OCI-LY7 (cell line): ENCODE results near the gene H1-8. TPM values are rescaled to one million over a fixed set of nuclear protein-coding genes. Genes with fewer than 3 reads are reported as not detected.

Experiments used
- BruUV-seq: library from RNA; stranded (reverse); fragments of 400-500 nt; replicated peaks from 2 replicates; lab custom pipeline; 2021; lab: Mats Ljungman, UMichigan
- CTCF ChIA-PET: fragments of 300-600 bp; sonication (Branson Sonifier 250); formaldehyde crosslinking; loops from one replicate; lab custom pipeline; 2022; ENCODE audit warnings: antibody characterized with exemption; ENCODE audit not compliant: unreplicated experiment; lab: Charles Lee
- POLR2A ChIA-PET: fragments of 300-600 bp; sonication (Branson Sonifier 250); formaldehyde crosslinking; loops from one replicate; lab custom pipeline; 2022; ENCODE audit warnings: antibody characterized with exemption; lab: Charles Lee
- DNase-seq: peaks from one replicate; pipeline ENCODE4 v3.0.0-alpha.2; 2015; ENCODE audit warnings: low spot score
- H2AFZ ChIP-seq: fragments of 200-600 bp; sonication (generic), shearing (Covaris generic); 2 replicates; pipeline ENCODE4 v1.6.1; 2014; ENCODE audit warnings: mild to moderate bottlenecking, antibody characterized with exemption, low read length, moderate library complexity
- H3K27ac ChIP-seq: fragments of 200-600 bp; sonication (generic); 2 replicates; pipeline ENCODE4 v1.5.1; 2014; ENCODE audit warnings: mixed run types, low read depth, mild to moderate bottlenecking, moderate library complexity, low read length, inconsistent platforms; ENCODE audit not compliant: poor library complexity, severe bottlenecking
- H3K36me3 ChIP-seq: fragments of 200-600 bp; sonication (generic); 2 replicates; pipeline ENCODE4 v1.6.1; 2014; ENCODE audit warnings: mild to moderate bottlenecking, antibody characterized with exemption, low read length, moderate library complexity, mixed read lengths; ENCODE audit not compliant: insufficient read depth
- H3K4me1 ChIP-seq: fragments of 200-600 bp; sonication (generic); 2 replicates; pipeline ENCODE4 v1.5.1; 2014; ENCODE audit warnings: mild to moderate bottlenecking, low read length; ENCODE audit not compliant: insufficient read depth, poor library complexity, severe bottlenecking
- H3K4me2 ChIP-seq: fragments of 200-600 bp; sonication (generic); 2 replicates; pipeline ENCODE4 v1.6.1; 2014; ENCODE audit warnings: mild to moderate bottlenecking, low read length
- H3K4me3 ChIP-seq: fragments of 200-600 bp; sonication (generic); 2 replicates; pipeline ENCODE4 v1.5.1; 2014; ENCODE audit warnings: mild to moderate bottlenecking, low read depth, low read length; ENCODE audit not compliant: poor library complexity, severe bottlenecking
- H3K79me2 ChIP-seq: fragments of 200-600 bp; sonication (generic); 2 replicates; pipeline ENCODE4 v1.6.1; 2016; ENCODE audit warnings: low read depth, mild to moderate bottlenecking, low read length, moderate library complexity, mixed read lengths; ENCODE audit not compliant: insufficient read depth
- H3K9me2 ChIP-seq: fragments of 200-600 bp; sonication (generic); 2 replicates; pipeline ENCODE4 v1.6.1; 2016; ENCODE audit warnings: mild to moderate bottlenecking, low read length, mixed read lengths; ENCODE audit not compliant: insufficient read depth
- H3K9me3 ChIP-seq: fragments of 200-600 bp; sonication (generic); 2 replicates; pipeline ENCODE4 v1.6.1; 2014; ENCODE audit warnings: mild to moderate bottlenecking, mixed run types, low read length, mixed read lengths
- H4K20me1 ChIP-seq: fragments of 200-600 bp; sonication (generic); 2 replicates; pipeline ENCODE4 v1.6.1; 2014; ENCODE audit warnings: mild to moderate bottlenecking, antibody characterized with exemption, low read length, moderate library complexity, mixed read lengths; ENCODE audit not compliant: insufficient read depth
- CTCF ChIP-seq: fragments of 200-600 bp; sonication (generic); conservative IDR thresholded peaks from 2 replicates; pipeline ENCODE4 v1.5.1; 2014; ENCODE audit warnings: mild to moderate bottlenecking, antibody characterized with exemption, low read length, moderate library complexity, mixed read lengths
- EZH2phosphoT487 ChIP-seq: fragments of 200-600 bp; sonication (generic); IDR thresholded peaks from 2 replicates; pipeline ENCODE4 v1.6.1; 2018; ENCODE audit warnings: low read depth, borderline replicate concordance, mild to moderate bottlenecking, mixed run types, antibody characterized with exemption, low read length, moderate library complexity, mixed read lengths
- intact Hi-C: fragments of 100-400 bp; cut with micrococcal nuclease; formaldehyde crosslinking; loops from one replicate; pipeline ENCODE4 v1.10.0; 2022; ENCODE audit not compliant: unreplicated experiment
- total RNA-seq, 2 experiments: library from RNA; depleted of rRNA in 1 of 2; stranded (reverse); fragments of >200 nt in 1 of 2; shearing (Covaris generic) in 1 of 2; gene quantifications; 2 replicates each; pipeline ENCODE4 v1.2.3, GENCODE V29; 2014 to 2022

Gene H1-8
- total RNA-seq, 2 experiments from 2014 or later, result not detected

- no peaks in the 10 kb centered on the region for H3K79me2 ChIP-seq
- no peak overlapping the region for H3K4me3 ChIP-seq
- ChIA-PET CTCF (interaction anchor here (1.2 kb wide), 1 partner anchor 111 kb away, joined by 3 read pairs; no protein-coding TSS in a partner anchor), POLR2A (interaction anchor here (0.6 to 1.4 kb wide), 3 partner anchors 15 to 251 kb away, joined by 3 to 4 read pairs (median 3); no protein-coding TSS in a partner anchor)
- H2AFZ ChIP-seq, result peak overlapping the region; percentile 86
- no peaks in the 10 kb centered on the region for H3K36me3 ChIP-seq
- DNase-seq, result peak; percentile 83
- H3K9me2 ChIP-seq, result no peaks in the 10 kb centered on the region
- intact Hi-C loops, result no loop called here
- TF ChIP-seq CTCF, result peak; percentile 31; the same call in 1 of the 2 replicates
- no peak for TF ChIP-seq EZH2phosphoT487
- H3K9me3 ChIP-seq, result no peaks in the 10 kb centered on the region
- peak overlapping the region; percentile 44 for H3K4me2 ChIP-seq
- H3K27ac ChIP-seq, result peak overlapping the region; percentile 33
- peaks cover 29% of the 10 kb centered on the region for H3K4me1 ChIP-seq
- H4K20me1 ChIP-seq, result no peaks in the 10 kb centered on the region
- no TSS peak for BruUV-seq
Measured at GRCh38 chr3:129593595-129594339, 50.8 kb downstream of the H1-8 start.

DNA sequence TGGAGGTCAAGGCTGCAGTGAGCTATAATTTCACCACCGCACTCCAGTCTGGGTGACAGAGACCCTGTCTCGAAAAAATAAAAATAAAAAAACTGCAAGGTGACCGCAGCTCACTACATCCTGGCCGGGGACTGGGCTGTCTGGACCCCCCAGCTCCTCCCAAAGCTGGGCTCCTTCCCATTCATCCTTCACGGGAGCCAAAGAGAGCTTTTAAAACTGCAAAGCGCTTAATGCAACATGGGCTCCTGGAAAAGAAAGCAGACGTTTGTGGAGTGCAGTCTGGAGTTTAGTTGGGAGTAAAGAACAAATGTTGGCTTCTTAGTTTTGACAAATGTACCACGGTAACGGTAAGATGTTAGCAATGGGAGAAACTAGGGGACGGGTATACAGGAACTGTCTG is 51.4 kb downstream of the H1-8 start:
- no peaks in the 10 kb centered on the region for H4K20me1 ChIP-seq
- BruUV-seq, result no TSS peak
- no peak overlapping the region for H3K4me3 ChIP-seq
- no peaks in the 10 kb centered on the region for H3K9me2 ChIP-seq
- intact Hi-C loops, result no loop called here
- CTCF ChIA-PET, result interaction anchor here (1.2 kb wide), 1 partner anchor 112 kb away, joined by 3 read pairs; no protein-coding TSS in a partner anchor
- peak overlapping the region; percentile 33 for H3K27ac ChIP-seq
- peaks cover 29% of the 10 kb centered on the region for H3K4me1 ChIP-seq
- no peaks in the 10 kb centered on the region for H3K9me3 ChIP-seq
- no peak for DNase-seq
- H3K4me2 ChIP-seq, result peak overlapping the region; percentile 44; the same call in 1 of the 2 replicates
- H3K36me3 ChIP-seq, result no peaks in the 10 kb centered on the region
- TF ChIP-seq EZH2phosphoT487 (no peak), CTCF (no peak)
- no peaks in the 10 kb centered on the region for H3K79me2 ChIP-seq
- peak overlapping the region; percentile 86; the same call in 1 of the 2 replicates for H2AFZ ChIP-seq
- POLR2A ChIA-PET, result interaction anchor here (0.8 kb wide), 1 partner anchor 250 kb away, joined by 3 read pairs; no protein-coding TSS in a partner anchor
